ENCODE data around the gene HMGB2.

The HMGB2 gene

GRCh38 chr4:173282256-173282562 is 51.9 kb downstream of the HMGB2 start:
- H3K4me3 ChIP-seq (ENCODE audit: low read depth, low read length): no peak overlapping the region
- no peak for DNase-seq (ENCODE audit: low read depth)
- TF ChIP-seq, protein P1, sequence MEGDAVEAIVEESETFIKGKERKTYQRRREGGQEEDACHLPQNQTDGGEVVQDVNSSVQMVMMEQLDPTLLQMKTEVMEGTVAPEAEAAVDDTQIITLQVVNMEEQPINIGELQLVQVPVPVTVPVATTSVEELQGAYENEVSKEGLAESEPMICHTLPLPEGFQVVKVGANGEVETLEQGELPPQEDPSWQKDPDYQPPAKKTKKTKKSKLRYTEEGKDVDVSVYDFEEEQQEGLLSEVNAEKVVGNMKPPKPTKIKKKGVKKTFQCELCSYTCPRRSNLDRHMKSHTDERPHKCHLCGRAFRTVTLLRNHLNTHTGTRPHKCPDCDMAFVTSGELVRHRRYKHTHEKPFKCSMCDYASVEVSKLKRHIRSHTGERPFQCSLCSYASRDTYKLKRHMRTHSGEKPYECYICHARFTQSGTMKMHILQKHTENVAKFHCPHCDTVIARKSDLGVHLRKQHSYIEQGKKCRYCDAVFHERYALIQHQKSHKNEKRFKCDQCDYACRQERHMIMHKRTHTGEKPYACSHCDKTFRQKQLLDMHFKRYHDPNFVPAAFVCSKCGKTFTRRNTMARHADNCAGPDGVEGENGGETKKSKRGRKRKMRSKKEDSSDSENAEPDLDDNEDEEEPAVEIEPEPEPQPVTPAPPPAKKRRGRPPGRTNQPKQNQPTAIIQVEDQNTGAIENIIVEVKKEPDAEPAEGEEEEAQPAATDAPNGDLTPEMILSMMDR (IDR thresholded peaks at IDR 0.05; ENCODE audit: low read depth, low read length, missing control alignments): no peak

DNA sequence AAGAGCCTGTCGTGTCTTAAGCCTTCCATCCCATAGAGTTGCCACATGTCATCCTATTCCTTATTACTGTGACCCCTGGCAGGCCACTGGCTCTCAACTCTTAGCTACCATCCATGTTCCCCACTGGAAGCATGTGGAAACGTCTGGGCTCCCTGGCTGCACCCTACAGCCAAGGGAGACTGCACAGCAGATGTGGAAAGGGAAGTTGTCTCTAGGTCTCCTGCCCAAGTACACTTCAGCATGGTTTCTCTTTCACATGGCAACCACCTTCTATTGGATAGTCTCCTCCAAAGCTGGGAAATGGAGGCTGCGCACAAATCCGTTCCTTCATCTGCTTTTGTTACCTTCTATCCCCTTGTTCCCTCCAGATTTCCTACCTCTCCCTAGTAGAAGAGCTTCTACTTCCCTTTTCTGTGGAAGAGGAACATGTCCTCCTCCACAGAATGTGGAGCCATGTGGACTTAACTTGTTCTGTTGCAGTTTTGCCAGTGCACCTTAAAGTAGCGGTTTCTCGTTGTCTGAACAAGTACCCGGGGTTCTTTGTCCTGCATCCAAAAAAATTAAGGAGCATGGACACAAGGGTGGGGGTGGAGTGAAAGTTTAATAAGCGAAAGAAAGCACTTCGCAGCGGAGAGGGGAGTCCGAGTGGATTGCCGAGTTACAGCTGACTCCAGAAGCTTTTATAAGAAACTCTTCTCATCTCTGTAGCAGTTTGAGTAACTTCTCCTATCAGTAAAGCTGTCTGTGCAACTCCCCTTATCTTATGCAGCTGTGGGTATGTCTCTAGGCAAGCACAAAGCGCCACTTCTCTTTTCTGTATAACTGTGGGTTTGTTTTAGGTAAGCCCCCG is 52.5 kb downstream of the HMGB2 start:
- TF ChIP-seq, protein P1 (IDR thresholded peaks at IDR 0.05; ENCODE audit: low read depth, low read length, missing control alignments): no peak
- no peak overlapping the region for H3K4me3 ChIP-seq (ENCODE audit: low read depth, low read length)

More for the DNA sequence above, 52.5 kb downstream of the HMGB2 start:
- no peak for DNase-seq (ENCODE audit: low read depth)
